Measurements from ENCODE around the gene CLPSL2. TPM values are rescaled to one million over a fixed set of nuclear protein-coding genes. Genes with fewer than 3 reads are reported as not detected.

The CLPSL2 gene
- total RNA-seq, 1 experiment from 2014 or later: 1.7 TPM

GRCh38 chr6:35765739-35766138 is 10.7 kb upstream of the CLPSL2 start:
- no TSS peak for BruUV-seq (replicated peaks)

More at GRCh38 chr6:35765739-35766138, 10.7 kb upstream of the CLPSL2 start:
- Histone ChIP-seq H3K4me2 (ENCODE audit: low read length) (no peak overlapping the region), H4K20me1 (ENCODE audit: insufficient read depth) (no peaks in the 10 kb centered on the region), H3K9me3 (ENCODE audit: control insufficient read depth in 1 of 2, insufficient read depth in 1 of 2, low read depth in 1 of 2, low read length in 2 of 2) (no peaks in the 10 kb centered on the region), H3K36me3 (ENCODE audit: control insufficient read depth in 1 of 2, insufficient read depth in 2 of 2, low read length in 2 of 2) (no peaks in the 10 kb centered on the region), H2AFZ (ENCODE audit: low read depth, low read length, poor library complexity, severe bottlenecking) (no peak overlapping the region), H3K4me3 (replicated peaks in 1 of 2; ENCODE audit: low read depth in 1 of 2, low read length in 2 of 2) (no peak overlapping the region), H3K27ac (ENCODE audit: low read depth, low read length) (no peak overlapping the region), H3K79me2 (ENCODE audit: insufficient read depth, low read length) (no peaks in the 10 kb centered on the region), H3K9ac (ENCODE audit: low read length) (no peak overlapping the region), H3K4me1 (ENCODE audit: control insufficient read depth in 1 of 2, insufficient read depth in 2 of 2, low read length in 2 of 2) (peaks cover 0 to 5% of the 10 kb centered on the region in 2 experiments; a peak in 1 of 4 replicates), H3K9me2 (ENCODE audit: insufficient read depth) (no peaks in the 10 kb centered on the region), H3K27me3 (ENCODE audit: insufficient read depth, low read length) (0 out of 2 replicates have a peak, but pooled peaks cover 13% of the 10 kb centered on the region)
- intact Hi-C loops (cut with micrococcal nuclease): no loop called here
- ChIA-PET RAD21 (ENCODE audit: low non-redundant PET in 1 of 2, low total read pairs in 2 of 2, uncharacterized antibody in 2 of 2, unreplicated experiment in 2 of 2) (no interaction called here), POLR2A (no interaction called here), CTCF (no interaction called here)
- TF ChIP-seq ZFX (IDR thresholded peaks at IDR 0.05) (no peak), SP1 (IDR thresholded peaks at IDR 0.05; ENCODE audit: low read depth) (no peak), SRF (IDR thresholded peaks at IDR 0.05; ENCODE audit: low read depth) (no peak), FOSL1 (IDR thresholded peaks at IDR 0.05; ENCODE audit: low read depth) (no peak), EGR1 (IDR thresholded peaks at IDR 0.05; ENCODE audit: low read depth) (no peak), RAD21 (IDR thresholded peaks at IDR 0.05; ENCODE audit: low read depth) (no peak), EZH2phosphoT487 (IDR thresholded peaks at IDR 0.05; ENCODE audit: borderline replicate concordance) (no peak), TCF7L2 (IDR thresholded peaks at IDR 0.05; ENCODE audit: borderline replicate concordance, extremely low read depth, insufficient read depth, insufficient read length) (no peak), ELF1 (IDR thresholded peaks at IDR 0.05; ENCODE audit: borderline replicate concordance, low read depth) (no peak), REST (IDR thresholded peaks at IDR 0.05; ENCODE audit: low read depth) (no peak), CBX3 (IDR thresholded peaks at IDR 0.05; ENCODE audit: low read depth) (no peak), ATF3 (IDR thresholded peaks at IDR 0.05) (no peak), CEBPB (IDR thresholded peaks at IDR 0.05; ENCODE audit: low read depth) (no peak), SIN3A (IDR thresholded peaks at IDR 0.05; ENCODE audit: low read depth) (no peak), JUND (IDR thresholded peaks at IDR 0.05) (no peak), POLR2A (IDR thresholded peaks at IDR 0.05; ENCODE audit: borderline replicate concordance, extremely low read depth, insufficient read depth, insufficient read length) (no peak)
- TF ChIP-seq, protein P1, sequence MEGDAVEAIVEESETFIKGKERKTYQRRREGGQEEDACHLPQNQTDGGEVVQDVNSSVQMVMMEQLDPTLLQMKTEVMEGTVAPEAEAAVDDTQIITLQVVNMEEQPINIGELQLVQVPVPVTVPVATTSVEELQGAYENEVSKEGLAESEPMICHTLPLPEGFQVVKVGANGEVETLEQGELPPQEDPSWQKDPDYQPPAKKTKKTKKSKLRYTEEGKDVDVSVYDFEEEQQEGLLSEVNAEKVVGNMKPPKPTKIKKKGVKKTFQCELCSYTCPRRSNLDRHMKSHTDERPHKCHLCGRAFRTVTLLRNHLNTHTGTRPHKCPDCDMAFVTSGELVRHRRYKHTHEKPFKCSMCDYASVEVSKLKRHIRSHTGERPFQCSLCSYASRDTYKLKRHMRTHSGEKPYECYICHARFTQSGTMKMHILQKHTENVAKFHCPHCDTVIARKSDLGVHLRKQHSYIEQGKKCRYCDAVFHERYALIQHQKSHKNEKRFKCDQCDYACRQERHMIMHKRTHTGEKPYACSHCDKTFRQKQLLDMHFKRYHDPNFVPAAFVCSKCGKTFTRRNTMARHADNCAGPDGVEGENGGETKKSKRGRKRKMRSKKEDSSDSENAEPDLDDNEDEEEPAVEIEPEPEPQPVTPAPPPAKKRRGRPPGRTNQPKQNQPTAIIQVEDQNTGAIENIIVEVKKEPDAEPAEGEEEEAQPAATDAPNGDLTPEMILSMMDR (IDR thresholded peaks at IDR 0.05 in 2 of 3, conservative IDR thresholded peaks at IDR 0.05 in 1 of 3; ENCODE audit: borderline replicate concordance in 1 of 3, insufficient read depth in 1 of 3, low read depth in 2 of 3, low read length in 2 of 3): no peak
- TF ChIP-seq, protein P2, sequence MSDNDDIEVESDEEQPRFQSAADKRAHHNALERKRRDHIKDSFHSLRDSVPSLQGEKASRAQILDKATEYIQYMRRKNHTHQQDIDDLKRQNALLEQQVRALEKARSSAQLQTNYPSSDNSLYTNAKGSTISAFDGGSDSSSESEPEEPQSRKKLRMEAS (IDR thresholded peaks at IDR 0.05): no peak
- TF ChIP-seq, protein P3, sequence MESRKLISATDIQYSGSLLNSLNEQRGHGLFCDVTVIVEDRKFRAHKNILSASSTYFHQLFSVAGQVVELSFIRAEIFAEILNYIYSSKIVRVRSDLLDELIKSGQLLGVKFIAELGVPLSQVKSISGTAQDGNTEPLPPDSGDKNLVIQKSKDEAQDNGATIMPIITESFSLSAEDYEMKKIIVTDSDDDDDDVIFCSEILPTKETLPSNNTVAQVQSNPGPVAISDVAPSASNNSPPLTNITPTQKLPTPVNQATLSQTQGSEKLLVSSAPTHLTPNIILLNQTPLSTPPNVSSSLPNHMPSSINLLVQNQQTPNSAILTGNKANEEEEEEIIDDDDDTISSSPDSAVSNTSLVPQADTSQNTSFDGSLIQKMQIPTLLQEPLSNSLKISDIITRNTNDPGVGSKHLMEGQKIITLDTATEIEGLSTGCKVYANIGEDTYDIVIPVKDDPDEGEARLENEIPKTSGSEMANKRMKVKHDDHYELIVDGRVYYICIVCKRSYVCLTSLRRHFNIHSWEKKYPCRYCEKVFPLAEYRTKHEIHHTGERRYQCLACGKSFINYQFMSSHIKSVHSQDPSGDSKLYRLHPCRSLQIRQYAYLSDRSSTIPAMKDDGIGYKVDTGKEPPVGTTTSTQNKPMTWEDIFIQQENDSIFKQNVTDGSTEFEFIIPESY (IDR thresholded peaks at IDR 0.05; ENCODE audit: extremely low read depth, insufficient replicate concordance, low read length): no peak
- ATAC-seq: no peak
- DNase-seq (ENCODE audit: low read depth, low spot score): no peak
